Heart right ventricle (tissue), 16 donors: ENCODE results near the gene LRRC7. TPM values are rescaled to one million over a fixed set of nuclear protein-coding genes. Genes with fewer than 3 reads are reported as not detected.

Experiments used
- ATAC-seq, 8 donors: fragments of 200-7000 bp; cut with Tn5 transposase; one replicate each; pipeline ENCODE4 v1.9.1; 2020; ENCODE audit warnings: mild to moderate bottlenecking in 8 of 8, moderate library complexity in 8 of 8, moderate number of reproducible peaks in 1 of 8
- DNase-seq, 2 donors: peaks; one replicate each; pipeline ENCODE4 v3.0.0-alpha.2; 2020
- H3K27ac ChIP-seq, 10 donors: fragments of 200-600 bp; sonication (generic) in 2 of 10; one replicate each; pipeline versions ENCODE4 v1.5.0 to v1.8.0; 2020 to 2022; ENCODE audit warnings: mild to moderate bottlenecking in 3 of 10
- H3K27me3 ChIP-seq, 7 donors: fragments of 200-600 bp; one replicate each; pipeline ENCODE4 v1.8.0; 2021 to 2022; ENCODE audit warnings: mild to moderate bottlenecking in 2 of 7
- H3K36me3 ChIP-seq, 9 donors: fragments of 200-600 bp; sonication (generic) in 1 of 9; one replicate each; pipeline versions ENCODE4 v1.5.0 to v1.8.0; 2020 to 2022; ENCODE audit warnings: mild to moderate bottlenecking in 2 of 9
- H3K4me1 ChIP-seq, 9 donors: fragments of 200-600 bp; sonication (generic) in 1 of 9; one replicate each; pipeline versions ENCODE4 v1.5.0 to v1.8.0; 2020 to 2022; ENCODE audit warnings: mild to moderate bottlenecking in 4 of 9
- H3K4me3 ChIP-seq, 10 donors: fragments of 200-600 bp; sonication (generic) in 2 of 10; one replicate each; pipeline versions ENCODE4 v1.5.0 to v1.8.0; 2020 to 2022; ENCODE audit warnings: mild to moderate bottlenecking in 7 of 10, moderate library complexity in 2 of 10
- H3K9me3 ChIP-seq, 11 donors: fragments of 200-600 bp in 10 of 11; sonication (generic) in 2 of 11; one replicate each; pipeline versions ENCODE4 v1.5.0 to v1.8.0; 2013 to 2022; ENCODE audit warnings: mild to moderate bottlenecking in 2 of 11, control low read depth in 1 of 11, moderate library complexity in 1 of 11
- WGBS, 2 donors: extraction: QIAGEN DNeasy Blood & Tissue Kit; methylation state at CpG; one replicate each; pipeline ENCODE4 v1.1.7; 2013; ENCODE audit warnings: inconsistent platforms in 1 of 2; 5-methylcytosine and 5-hydroxymethylcytosine counted together
- intact Hi-C, 10 donors: fragments of 100-400 bp; cut with DNase I; formaldehyde crosslinking; loops; one replicate each; pipeline versions ENCODE4 v1.11.1 to v1.14.2; 2022
- polyA plus RNA-seq, 2 donors: library from polyadenylated mRNA; stranded (reverse); fragments of 200-250 nt; gene quantifications; one replicate each; pipeline ENCODE4 v1.2.3, GENCODE V29; 2013
- total RNA-seq, 10 donors: library from RNA; stranded (reverse); fragmentation: NEBNext Ultra II Directional in 3 of 10; extraction: Animal tissue kit (Norgen Biotek cat#: 25700) in 3 of 10; gene quantifications; one replicate each; pipeline versions ENCODE4 v1.2.1 to v1.2.4, GENCODE V29; 2021 to 2023
- TF ChIP-seq, protein P1 (sequence below), 9 donors: fragments of 200-600 bp; sonication (generic) in 2 of 9; IDR thresholded peaks; one replicate each; pipeline versions ENCODE4 v1.5.0 to v1.8.0; 2021 to 2022; ENCODE audit warnings: antibody characterized with exemption in 9 of 9, mild to moderate bottlenecking in 5 of 9, moderate library complexity in 1 of 9
- donor health status: Arrhythmogenic right ventricular cardiomyopathy.
- donor health status: ischemic (EF 13 %, LVEDD 7.1; RV severe dilation, severe dysfunction).
- donor health status: healthy with polysubstance abuse.
- donor health status: DM: no; HTN: yes; CAD: no.
- donor health status: DM: no; HTN: no; CAD: no.
- donor health status: ischemic (EF 25% LVEDD 6.9; RV normal size, moderate dysfunction).
- donor health status: ischemic (EF 25% LVEDD 5.7; RV mildly dilated, moderate dysfunction).
- donor health status: healthy.
- donor health status: DM: yes; HTN: yes; CAD: no.
- donor health status: Ischemic cardiomyopathy.
- donor health status: ischemic (EF 35%, LVEDD 5.7; RV mildly dilated, moderate dysfunction).
- donor health status: nonischemic (EF 11% LVEDD 7.7; RV severe dilation, severe dysfunction).
- donor health status: DM: yes; HTN: yes; CAD: no.
- donor health status: PGD.
- donor health status: ischemic (EF 29% LVEDD 5.4; RV normal size, mild dysfunction).
- donor health status: nonischemic (EF 23%, LVEDD 6.1; RV moderate dilation, normal function).

The LRRC7 gene
- total and polyA plus RNA-seq, 12 donors = 0.03 to 2.1 (median 0.59) TPM

DNA sequence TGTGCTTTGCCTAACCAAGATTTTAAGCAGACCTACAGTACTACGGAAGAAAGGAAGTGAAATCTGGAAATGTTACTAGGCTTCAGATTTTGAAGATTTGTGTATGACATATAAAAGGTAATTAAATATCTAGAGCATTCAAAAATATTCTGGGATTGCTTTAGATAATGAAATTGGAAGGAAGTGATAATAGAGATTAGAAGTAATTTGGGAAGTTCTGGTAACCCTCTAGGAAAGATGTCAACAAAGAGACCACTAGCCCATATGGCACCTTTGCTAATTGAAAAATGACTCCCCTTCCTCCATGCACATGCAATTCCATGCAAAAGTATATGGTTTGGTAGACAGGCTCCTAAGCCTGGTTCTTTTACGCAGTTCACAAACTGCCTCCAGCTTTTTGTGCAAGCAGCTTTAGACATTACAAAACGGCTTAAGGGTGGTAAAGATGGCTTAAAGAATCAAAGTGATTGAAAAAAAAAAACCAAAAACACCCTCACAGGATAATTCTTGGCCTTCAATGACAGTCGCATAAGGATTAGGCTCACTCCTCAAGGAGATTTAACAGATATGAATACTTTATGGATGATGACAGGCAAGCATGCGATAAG lies 81.8 kb downstream of the LRRC7 start:
- Histone ChIP-seq H3K4me3 (no peak overlapping the region), H3K36me3 (no peaks in the 10 kb centered on the region), H3K27ac (no peak overlapping the region), H3K4me1 (no peaks in the 10 kb centered on the region), H3K27me3 (no peaks in the 10 kb centered on the region), H3K9me3 (no peaks in the 10 kb centered on the region)
- intact Hi-C loops = no loop called here
- TF ChIP-seq, protein P1, sequence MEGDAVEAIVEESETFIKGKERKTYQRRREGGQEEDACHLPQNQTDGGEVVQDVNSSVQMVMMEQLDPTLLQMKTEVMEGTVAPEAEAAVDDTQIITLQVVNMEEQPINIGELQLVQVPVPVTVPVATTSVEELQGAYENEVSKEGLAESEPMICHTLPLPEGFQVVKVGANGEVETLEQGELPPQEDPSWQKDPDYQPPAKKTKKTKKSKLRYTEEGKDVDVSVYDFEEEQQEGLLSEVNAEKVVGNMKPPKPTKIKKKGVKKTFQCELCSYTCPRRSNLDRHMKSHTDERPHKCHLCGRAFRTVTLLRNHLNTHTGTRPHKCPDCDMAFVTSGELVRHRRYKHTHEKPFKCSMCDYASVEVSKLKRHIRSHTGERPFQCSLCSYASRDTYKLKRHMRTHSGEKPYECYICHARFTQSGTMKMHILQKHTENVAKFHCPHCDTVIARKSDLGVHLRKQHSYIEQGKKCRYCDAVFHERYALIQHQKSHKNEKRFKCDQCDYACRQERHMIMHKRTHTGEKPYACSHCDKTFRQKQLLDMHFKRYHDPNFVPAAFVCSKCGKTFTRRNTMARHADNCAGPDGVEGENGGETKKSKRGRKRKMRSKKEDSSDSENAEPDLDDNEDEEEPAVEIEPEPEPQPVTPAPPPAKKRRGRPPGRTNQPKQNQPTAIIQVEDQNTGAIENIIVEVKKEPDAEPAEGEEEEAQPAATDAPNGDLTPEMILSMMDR (IDR thresholded peaks at IDR 0.05) = no peak
- 76 to 86% methylated on average over 5 of the region's 5 CpGs for WGBS, 2 donors
- DNase-seq = no peak
- ATAC-seq = no peak

DNA sequence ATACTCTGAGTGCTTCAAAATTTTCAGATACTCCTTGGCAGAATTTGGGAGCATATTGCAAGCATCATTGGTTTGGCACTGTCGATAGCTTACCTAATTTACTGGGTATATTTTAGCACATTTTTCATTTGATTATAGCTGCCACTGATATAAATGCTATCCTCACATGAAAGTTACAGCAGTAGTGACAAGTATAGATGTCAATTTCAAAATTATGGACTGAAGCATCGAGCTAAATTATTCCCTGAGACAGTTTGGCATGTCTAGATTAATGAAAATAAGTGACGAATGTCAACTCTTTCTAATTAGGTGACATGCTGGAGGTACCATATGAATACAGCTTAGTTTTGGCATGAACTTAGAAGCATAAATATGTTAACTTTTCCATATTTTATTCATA lies 83.1 kb downstream of the LRRC7 start:
- intact Hi-C loops = no loop called here
- Histone ChIP-seq H3K36me3 (no peaks in the 10 kb centered on the region), H3K27me3 (no peaks in the 10 kb centered on the region), H3K9me3 (no peaks in the 10 kb centered on the region), H3K4me3 (no peak overlapping the region), H3K4me1 (no peaks in the 10 kb centered on the region), H3K27ac (no peak overlapping the region)
- TF ChIP-seq, protein P1 (IDR thresholded peaks at IDR 0.05) = no peak
- no peak for DNase-seq
- ATAC-seq = no peak
- 82 to 87% methylated on average over 3 of the region's 3 CpGs for WGBS, 2 donors

DNA sequence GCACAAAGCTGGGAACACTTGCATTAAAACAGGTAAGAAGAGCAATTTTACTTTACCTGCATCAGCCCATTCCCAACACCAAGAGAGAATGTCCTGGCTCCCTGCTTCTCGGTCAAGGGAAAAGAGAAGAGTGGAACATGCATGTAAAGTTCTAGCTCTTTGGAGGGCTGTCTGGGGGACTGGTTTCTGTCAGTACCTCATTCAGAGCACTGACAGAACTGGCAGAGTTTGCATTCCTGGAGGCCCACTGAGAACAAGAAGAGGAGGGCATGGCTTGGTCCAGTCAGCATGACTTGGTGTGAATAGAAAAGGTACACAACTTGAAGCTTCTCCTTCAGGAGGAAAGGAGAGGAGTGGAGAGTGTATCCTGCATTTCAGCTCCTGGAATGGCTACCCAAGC lies 83.9 kb downstream of the LRRC7 start:
- H3K4me3 ChIP-seq = no peak overlapping the region
- H3K27ac ChIP-seq = no peak overlapping the region
- H3K9me3 ChIP-seq = no peaks in the 10 kb centered on the region
- H3K4me1 ChIP-seq = no peaks in the 10 kb centered on the region
- DNase-seq = no peak
- intact Hi-C loops = no loop called here
- TF ChIP-seq, protein P1 (IDR thresholded peaks at IDR 0.05) = no peak
- 46 to 56% methylated on average over 1 of the region's 1 CpG for WGBS, 2 donors
- no peak for ATAC-seq
- H3K27me3 ChIP-seq = no peaks in the 10 kb centered on the region
- H3K36me3 ChIP-seq = no peaks in the 10 kb centered on the region

DNA sequence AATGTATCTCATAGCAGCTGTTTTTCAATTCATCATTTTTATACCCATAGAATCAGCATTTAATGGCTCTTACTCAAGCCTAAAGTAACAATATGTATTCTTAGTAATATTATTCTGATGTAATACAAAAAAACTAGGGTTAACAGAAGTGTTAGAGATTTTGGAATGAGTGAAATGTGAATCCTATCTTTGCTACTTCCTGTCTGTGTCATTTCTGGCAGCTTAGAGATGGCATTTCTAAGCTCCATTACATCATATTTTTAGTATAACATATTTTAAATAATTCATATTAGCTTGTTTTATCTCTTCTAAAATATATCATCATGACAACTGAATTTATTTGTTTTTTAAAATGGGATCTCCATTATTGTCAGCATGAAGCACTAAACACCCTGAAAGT lies 90.2 kb downstream of the LRRC7 start:
- no peaks in the 10 kb centered on the region for H3K4me1 ChIP-seq

More for the DNA sequence above, 90.2 kb downstream of the LRRC7 start:
- H3K4me3 ChIP-seq = no peak overlapping the region
- TF ChIP-seq, protein P1 (IDR thresholded peaks at IDR 0.05) = no peak
- no peaks in the 10 kb centered on the region for H3K27me3 ChIP-seq
- ATAC-seq (no peak), DNase-seq (no peak)
- H3K9me3 ChIP-seq = no peaks in the 10 kb centered on the region
- intact Hi-C loops = no loop called here
- no peaks in the 10 kb centered on the region for H3K36me3 ChIP-seq
- no peak overlapping the region for H3K27ac ChIP-seq
